Astrocyte of the cerebellum (primary cell): ENCODE results near the gene STING1.

Experiments
- DNase-seq: peaks from one replicate; pipeline ENCODE4 v3.0.0-alpha.2; 2011; ENCODE audit warnings: low read depth
- H3K4me3 ChIP-seq: 2 replicates; pipeline ENCODE4 v1.5.1; 2011; ENCODE audit warnings: mild to moderate bottlenecking, low read depth, low read length, moderate library complexity
- in situ Hi-C: cut with HindIII; loops from 2 replicates; pipeline ENCODE4 v1.10.0; 2017; ENCODE audit warnings: low sequenced_read_pairs
- TF ChIP-seq, protein P1 (sequence below): IDR thresholded peaks from 2 replicates; pipeline ENCODE4 v1.5.1; 2012; ENCODE audit warnings: low read length, low read depth, moderate library complexity, mild to moderate bottlenecking; ENCODE audit errors: missing control alignments

Gene STING1

DNA sequence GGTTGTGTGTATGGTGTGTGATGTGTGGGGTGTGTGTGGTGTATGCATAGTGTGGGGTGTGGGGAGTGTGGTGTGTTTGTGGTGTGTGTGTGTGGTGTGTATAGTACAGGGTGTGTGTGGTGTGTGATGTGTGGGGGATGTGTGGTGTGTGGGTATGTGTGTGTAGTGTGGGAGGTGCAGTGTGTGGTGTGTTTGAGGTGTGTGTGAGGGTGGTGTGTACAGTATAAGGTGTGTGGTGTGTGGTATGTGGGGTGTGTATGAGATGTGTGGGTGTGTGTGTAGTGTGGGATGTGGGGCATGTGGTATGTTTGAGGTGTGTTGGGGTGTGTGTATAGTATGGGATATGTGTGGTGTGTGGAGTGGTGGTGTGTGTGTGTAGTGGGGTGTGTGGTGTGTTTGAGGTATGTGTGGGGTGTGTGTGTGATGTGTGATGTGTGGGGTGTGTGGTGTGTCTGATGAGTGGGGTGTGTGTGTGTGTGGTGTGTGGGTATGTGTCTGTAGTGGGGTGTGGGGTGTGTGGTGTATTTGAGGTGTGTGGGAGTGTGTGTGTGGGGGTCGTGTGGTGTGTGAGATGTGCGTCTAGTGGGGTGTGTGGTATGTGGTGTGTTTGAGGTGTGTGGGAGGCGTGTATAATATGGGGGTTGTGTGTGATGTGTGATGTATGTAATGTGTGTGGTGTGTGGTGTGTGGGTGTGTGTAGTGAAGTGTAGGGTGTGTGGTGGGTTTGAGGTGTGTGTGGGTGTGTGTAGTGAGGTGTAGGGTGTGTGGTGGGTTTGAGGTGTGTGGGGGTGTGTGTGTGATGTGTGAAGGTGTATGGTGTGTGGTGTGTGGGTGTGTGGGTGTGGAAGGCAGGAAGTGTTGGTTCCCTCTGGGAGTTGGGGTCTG is 28.6 kb downstream of the STING1 start:
- TF ChIP-seq, protein P1, sequence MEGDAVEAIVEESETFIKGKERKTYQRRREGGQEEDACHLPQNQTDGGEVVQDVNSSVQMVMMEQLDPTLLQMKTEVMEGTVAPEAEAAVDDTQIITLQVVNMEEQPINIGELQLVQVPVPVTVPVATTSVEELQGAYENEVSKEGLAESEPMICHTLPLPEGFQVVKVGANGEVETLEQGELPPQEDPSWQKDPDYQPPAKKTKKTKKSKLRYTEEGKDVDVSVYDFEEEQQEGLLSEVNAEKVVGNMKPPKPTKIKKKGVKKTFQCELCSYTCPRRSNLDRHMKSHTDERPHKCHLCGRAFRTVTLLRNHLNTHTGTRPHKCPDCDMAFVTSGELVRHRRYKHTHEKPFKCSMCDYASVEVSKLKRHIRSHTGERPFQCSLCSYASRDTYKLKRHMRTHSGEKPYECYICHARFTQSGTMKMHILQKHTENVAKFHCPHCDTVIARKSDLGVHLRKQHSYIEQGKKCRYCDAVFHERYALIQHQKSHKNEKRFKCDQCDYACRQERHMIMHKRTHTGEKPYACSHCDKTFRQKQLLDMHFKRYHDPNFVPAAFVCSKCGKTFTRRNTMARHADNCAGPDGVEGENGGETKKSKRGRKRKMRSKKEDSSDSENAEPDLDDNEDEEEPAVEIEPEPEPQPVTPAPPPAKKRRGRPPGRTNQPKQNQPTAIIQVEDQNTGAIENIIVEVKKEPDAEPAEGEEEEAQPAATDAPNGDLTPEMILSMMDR, result no peak
- H3K4me3 ChIP-seq, result no peak overlapping the region
- DNase-seq, result no peak
- in situ Hi-C loops, result no loop called here

DNA sequence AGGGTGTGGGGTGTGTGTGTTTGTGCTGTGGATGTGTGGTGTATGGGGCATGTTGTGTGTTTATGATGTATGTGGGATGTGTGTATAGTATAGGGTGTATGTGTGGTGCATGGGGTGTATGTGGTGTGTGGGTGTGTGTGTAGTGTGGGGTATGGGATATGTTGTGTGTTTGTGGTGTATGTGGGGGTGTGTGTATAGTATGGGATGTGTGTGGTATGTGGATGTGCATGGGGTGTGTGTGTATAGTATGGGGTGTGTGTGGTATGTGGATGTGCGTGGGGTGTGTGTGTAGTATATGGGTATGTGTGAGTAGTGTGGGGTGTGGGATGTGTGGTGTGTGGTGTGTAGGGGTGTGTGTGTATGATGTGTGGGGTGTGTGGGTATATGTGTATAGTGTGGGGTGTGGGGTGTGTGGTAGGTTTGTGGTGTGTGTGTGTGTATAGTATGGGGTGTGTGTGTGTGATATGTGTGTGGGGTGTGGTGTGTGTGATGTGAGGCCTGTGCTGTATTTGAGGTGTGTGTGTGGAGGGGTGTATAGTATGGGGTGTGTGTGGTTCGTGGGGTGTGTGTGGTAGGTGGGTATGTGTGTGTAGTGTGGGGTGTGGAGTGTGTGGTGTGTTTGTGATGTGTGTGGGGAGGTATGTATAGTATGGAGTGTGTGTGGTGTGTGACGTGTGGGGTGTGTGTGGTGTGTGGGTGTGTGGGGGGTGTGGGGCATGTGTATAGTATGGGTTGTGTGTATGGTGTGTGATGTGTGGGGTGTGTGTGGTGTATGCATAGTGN is 30.5 kb downstream of the STING1 start:
- DNase-seq, result no peak
- in situ Hi-C loops, result no loop called here
- no peak overlapping the region for H3K4me3 ChIP-seq
- TF ChIP-seq, protein P1, result no peak

DNA sequence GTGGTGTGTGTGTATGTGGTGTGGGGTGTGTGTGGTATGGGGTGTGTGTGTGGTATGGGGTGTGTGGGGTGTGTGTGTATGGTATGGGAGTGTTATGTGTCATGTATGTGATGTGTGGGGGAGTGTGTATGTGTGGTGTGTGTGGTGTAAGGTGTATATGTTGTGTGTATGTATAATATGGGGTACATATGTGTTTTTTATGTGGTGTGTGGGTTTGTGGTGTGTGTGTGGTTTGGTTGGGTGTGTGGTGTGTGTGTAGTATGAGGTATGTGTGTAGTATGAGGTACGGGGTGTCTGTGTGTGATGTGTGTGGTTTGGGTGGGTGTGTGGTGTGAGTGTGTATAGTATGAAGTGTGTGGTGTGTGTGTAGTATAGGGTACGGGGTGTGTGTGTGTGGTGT is 31.4 kb downstream of the STING1 start:
- no peak for DNase-seq
- H3K4me3 ChIP-seq, result no peak overlapping the region
- TF ChIP-seq, protein P1, result no peak
- in situ Hi-C loops, result no loop called here

DNA sequence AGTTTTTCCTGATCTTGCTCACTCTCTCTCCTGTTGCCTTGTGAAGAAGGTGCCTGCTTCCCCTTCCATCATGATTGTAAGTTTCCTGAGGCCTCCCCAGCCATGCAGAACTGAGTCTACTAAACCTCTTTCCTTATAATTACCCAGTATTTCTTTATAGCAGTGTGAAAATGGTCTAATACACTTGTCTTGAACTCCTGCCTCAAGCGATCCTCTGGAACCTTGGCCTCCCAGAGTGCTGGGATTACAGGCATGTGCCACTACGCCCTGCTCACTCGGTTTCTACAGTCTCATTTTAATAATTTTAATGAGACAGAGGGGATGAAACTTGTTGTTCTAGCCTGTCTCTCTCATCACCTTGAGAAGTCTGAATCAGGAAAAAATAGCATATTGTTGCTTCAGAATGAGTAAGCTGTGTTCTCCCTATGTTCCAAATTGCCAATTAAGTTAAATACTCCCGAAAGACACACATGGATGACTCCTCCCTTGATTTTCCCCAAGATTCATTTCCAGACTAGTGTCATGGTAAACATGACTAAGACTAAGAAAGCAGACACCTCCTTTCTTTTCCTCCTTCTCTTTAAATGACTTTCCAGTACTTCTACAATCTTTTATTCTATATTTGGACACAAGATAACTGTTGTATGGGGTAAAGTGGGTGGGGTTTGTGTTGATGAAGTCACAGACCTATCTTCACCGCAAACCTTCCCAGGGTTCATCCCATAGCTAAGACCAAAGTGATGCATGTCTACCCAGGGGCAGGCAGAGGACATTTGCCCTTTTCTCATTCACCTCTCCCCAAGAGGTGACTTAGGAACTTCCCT is 35.4 kb downstream of the STING1 start:
- no peak for DNase-seq
- TF ChIP-seq, protein P1, result no peak
- in situ Hi-C loops, result no loop called here
- no peak overlapping the region for H3K4me3 ChIP-seq

DNA sequence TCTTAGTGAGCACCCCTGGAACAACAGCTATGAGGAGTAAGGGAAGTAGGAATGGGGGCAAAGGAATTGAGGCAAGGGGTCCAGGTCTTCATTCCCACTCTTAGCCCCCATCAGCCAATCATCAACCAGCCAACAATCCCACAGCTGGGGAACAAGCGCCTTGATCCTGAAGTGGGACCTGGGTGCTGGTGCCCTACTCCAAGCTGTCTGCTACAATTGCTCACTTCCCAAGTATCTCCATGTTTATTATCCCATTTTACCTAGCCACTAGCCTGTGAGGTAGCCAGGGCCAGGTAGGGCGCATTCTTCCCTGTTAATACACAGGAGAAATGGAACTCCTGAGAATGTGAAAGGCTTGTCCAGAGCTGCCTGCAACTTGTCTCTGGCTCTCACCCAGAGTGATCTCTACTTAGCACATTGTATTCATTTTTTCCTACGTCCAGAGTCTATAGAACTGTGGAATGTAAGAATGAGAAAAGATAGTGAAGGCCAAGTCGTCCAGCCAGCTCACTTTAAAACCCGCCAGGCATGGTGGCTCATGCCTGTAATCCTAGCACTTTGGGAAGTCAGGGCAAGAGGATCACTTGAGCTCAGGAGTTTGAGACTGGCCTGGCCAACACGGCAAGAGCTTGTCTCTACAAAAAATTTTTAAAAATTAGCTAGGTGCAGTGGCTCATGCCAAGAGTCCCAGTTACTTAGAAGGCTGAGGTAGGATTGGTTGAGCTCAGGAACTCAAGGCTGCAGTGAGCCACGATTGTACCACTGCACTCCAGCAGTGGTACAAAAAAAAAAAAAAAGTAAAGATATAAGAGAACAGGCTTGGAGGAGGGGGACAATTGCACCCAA is 37.0 kb downstream of the STING1 start:
- TF ChIP-seq, protein P1, result no peak
- no peak overlapping the region for H3K4me3 ChIP-seq
- no peak for DNase-seq
- in situ Hi-C loops, result no loop called here
